K562 (cell line): ENCODE results near the gene PALM3. TPM values are rescaled to one million over a fixed set of nuclear protein-coding genes. Genes with fewer than 3 reads are reported as not detected.
A peak's percentile ranks its signal among the peaks of the same experiment; 100 is the strongest.

Experiments
- ARHGAP35 ChIP-seq: fragments of 450-650 bp; IDR thresholded peaks from 2 replicates; pipeline ENCODE4 v1.6.1; 2018; ENCODE audit not compliant: partially characterized antibody
- CBX8 ChIP-seq: fragments of 200-600 bp; sonication (generic); IDR thresholded peaks from 2 replicates; pipeline ENCODE4 v1.6.1; 2012; ENCODE audit warnings: borderline replicate concordance, mixed run types, low read depth, mild to moderate bottlenecking, moderate library complexity, mixed read lengths, low read length, control low read depth, inconsistent platforms; ENCODE audit not compliant: poor library complexity, severe bottlenecking; ENCODE audit errors: extremely low read depth
- ETV5 ChIP-seq: sonication (generic); formaldehyde crosslinking; IDR thresholded peaks from 2 replicates; pipeline ENCODE4 v1.4.0; 2020; ENCODE audit warnings: low read depth, mild to moderate bottlenecking, missing genetic modification reagents
- EWSR1 ChIP-seq: fragments of 450-650 bp; IDR thresholded peaks from 2 replicates; pipeline ENCODE4 v1.6.1; 2018; ENCODE audit warnings: borderline replicate concordance, mild to moderate bottlenecking, low read depth, moderate library complexity; ENCODE audit not compliant: partially characterized antibody
- KAT8 ChIP-seq: fragments of 450-650 bp; IDR thresholded peaks from 2 replicates; pipeline ENCODE4 v1.6.1; 2016; ENCODE audit warnings: low read depth, mild to moderate bottlenecking
- MCM2 ChIP-seq: fragments of 450-650 bp; IDR thresholded peaks from 2 replicates; pipeline ENCODE4 v1.6.1; 2017; ENCODE audit warnings: low read depth, mild to moderate bottlenecking
- MXI1 ChIP-seq: IDR thresholded peaks from 2 replicates; pipeline ENCODE4 v1.6.1; 2011; ENCODE audit warnings: low read depth, mild to moderate bottlenecking, improper control_type of control experiment, low read length
- MYNN ChIP-seq, 2 experiments: sonication (generic); formaldehyde crosslinking in 1 of 2; IDR thresholded peaks; 2 replicates each; pipeline versions ENCODE4 v1.5.0 to v1.6.1; 2016 to 2020; ENCODE audit warnings: antibody characterized with exemption in 1 of 2, missing genetic modification reagents in 1 of 2
- NRF1 ChIP-seq, 2 experiments: fragments of 450-650 bp; IDR thresholded peaks in 1 of 2; conservative IDR thresholded peaks in 1 of 2; 2 replicates each; pipeline ENCODE4 v1.6.1; 2014; ENCODE audit warnings: mild to moderate bottlenecking in 2 of 2
- POLR2AphosphoS5 ChIP-seq: IDR thresholded peaks from 2 replicates; pipeline ENCODE4 v1.6.1; 2011; ENCODE audit warnings: mild to moderate bottlenecking, low read depth, low read length, moderate library complexity; ENCODE audit not compliant: control insufficient read depth, insufficient read depth
- SRSF3 ChIP-seq: fragments of 200-400 bp; formaldehyde crosslinking; IDR thresholded peaks from 2 replicates; pipeline ENCODE4 v1.6.1; 2016; ENCODE audit warnings: mild to moderate bottlenecking, low read length, moderate library complexity; ENCODE audit not compliant: insufficient read depth
- SUPT5H ChIP-seq: fragments of 450-650 bp; IDR thresholded peaks from 2 replicates; pipeline ENCODE4 v1.6.1; 2016
- TCF7L2 ChIP-seq: fragments of 150-350 bp; IDR thresholded peaks from 2 replicates; pipeline ENCODE4 v1.6.1; 2016; ENCODE audit warnings: low read depth, mild to moderate bottlenecking, low read length, moderate library complexity
- ZFP36 ChIP-seq: fragments of 150-350 bp; IDR thresholded peaks from 2 replicates; pipeline ENCODE4 v1.6.1; 2018; ENCODE audit warnings: low read length, low read depth; ENCODE audit not compliant: partially characterized antibody
- ZNF239 ChIP-seq: fragments of 250-450 bp; sonication (Bioruptor Pico); IDR thresholded peaks from 2 replicates; pipeline ENCODE4 v1.4.0; 2020; ENCODE audit warnings: mild to moderate bottlenecking
- polyA plus RNA-seq, 8 experiments: library from polyadenylated mRNA; depleted of rRNA in 4 of 8; stranded (reverse) in 5 of 8; unstranded in 3 of 8; fragments of >200 nt; fragmentation: Nextera tagmentation in 2 of 8; fragmentation: Illumina TruSeq in 1 of 8; extraction: Ambion mirVana in 2 of 8; extraction: Trizol in 1 of 8; gene quantifications; 2 replicates each; pipeline versions ENCODE4 v1.2.1 to v1.2.3, GENCODE V29; 2011 to 2014; ENCODE audit warnings: inconsistent platforms in 1 of 8, missing spikeins in 1 of 8
- total RNA-seq, 7 experiments: library from RNA; depleted of rRNA in 6 of 7; stranded (reverse); fragments of >200 nt in 6 of 7; fragmentation: Illumina TruSeq in 2 of 7; extraction: Trizol in 2 of 7; gene quantifications; 2 replicates each; pipeline versions ENCODE4 v1.2.1 to v1.2.3, GENCODE V29; 2011 to 2021; ENCODE audit warnings: low replicate concordance in 1 of 7
- TF ChIP-seq, protein P1 (sequence below): fragments of 450-650 bp; IDR thresholded peaks from 2 replicates; pipeline ENCODE4 v1.6.1; 2017; ENCODE audit warnings: antibody characterized with exemption, mild to moderate bottlenecking
- TF ChIP-seq, protein P2 (sequence below): fragments of 200-800 bp; sonication (Bioruptor generic); IDR thresholded peaks from 2 replicates; pipeline ENCODE4 v1.6.1; 2016; ENCODE audit warnings: missing genetic modification characterization, missing compliant biosample characterization

PALM3 gene
- total and polyA plus RNA-seq, 9 of the 15 experiments (the other 6 are each of a cell fraction or from before 2014, with no cell fraction given) = 0.07 to 9.3 (median 3.3) TPM

DNA sequence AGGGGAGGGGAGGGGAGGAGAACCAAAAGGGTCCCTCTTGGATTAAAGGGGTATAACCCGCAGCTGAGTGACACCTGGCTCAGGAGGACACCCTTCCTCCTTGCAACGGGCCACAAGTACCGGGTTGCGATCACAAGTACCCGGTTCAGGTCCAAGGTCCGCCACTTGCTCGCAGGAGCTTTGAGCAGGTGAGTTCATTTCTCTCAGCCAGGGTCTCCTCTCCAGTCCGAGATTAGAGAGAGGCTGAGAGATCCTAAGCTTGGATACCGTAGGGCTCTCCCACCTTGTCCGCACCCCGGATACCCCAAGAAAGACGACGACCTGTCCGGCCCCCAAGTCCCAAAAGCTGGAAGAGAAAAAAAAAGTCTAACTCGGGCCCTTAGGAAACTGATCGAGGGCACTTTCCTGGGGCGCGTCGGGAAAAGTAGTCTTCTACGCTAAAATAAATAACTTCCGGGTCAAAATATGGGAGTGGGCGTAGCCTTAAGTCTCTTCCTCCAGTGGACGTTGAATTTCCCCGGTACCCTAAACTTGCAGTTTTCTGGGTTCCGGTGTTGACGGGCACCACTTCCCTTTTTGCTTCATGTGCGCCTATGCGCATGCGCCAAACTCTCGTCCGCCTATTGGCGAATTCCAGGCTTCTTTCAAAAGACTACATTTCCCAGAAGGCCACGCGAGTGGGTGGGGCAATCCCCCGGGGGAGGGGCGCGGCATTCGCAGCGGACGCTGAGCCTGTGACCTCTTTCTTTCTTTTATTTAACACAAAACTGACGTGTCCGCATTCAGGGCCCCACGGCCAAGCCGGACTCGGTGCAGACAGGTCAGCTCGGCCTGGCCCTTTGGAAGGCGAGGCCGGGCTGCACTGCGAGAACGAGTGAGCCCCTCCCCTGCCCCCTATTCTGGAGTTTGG lies 19.3 kb upstream of the PALM3 start (continued):
- no peak for TF ChIP-seq SRSF3
- TF ChIP-seq ZNF239 (CRISPR knock-in tag) = peak; percentile 11; the same call in 1 of the 2 replicates
- TF ChIP-seq, protein P1, sequence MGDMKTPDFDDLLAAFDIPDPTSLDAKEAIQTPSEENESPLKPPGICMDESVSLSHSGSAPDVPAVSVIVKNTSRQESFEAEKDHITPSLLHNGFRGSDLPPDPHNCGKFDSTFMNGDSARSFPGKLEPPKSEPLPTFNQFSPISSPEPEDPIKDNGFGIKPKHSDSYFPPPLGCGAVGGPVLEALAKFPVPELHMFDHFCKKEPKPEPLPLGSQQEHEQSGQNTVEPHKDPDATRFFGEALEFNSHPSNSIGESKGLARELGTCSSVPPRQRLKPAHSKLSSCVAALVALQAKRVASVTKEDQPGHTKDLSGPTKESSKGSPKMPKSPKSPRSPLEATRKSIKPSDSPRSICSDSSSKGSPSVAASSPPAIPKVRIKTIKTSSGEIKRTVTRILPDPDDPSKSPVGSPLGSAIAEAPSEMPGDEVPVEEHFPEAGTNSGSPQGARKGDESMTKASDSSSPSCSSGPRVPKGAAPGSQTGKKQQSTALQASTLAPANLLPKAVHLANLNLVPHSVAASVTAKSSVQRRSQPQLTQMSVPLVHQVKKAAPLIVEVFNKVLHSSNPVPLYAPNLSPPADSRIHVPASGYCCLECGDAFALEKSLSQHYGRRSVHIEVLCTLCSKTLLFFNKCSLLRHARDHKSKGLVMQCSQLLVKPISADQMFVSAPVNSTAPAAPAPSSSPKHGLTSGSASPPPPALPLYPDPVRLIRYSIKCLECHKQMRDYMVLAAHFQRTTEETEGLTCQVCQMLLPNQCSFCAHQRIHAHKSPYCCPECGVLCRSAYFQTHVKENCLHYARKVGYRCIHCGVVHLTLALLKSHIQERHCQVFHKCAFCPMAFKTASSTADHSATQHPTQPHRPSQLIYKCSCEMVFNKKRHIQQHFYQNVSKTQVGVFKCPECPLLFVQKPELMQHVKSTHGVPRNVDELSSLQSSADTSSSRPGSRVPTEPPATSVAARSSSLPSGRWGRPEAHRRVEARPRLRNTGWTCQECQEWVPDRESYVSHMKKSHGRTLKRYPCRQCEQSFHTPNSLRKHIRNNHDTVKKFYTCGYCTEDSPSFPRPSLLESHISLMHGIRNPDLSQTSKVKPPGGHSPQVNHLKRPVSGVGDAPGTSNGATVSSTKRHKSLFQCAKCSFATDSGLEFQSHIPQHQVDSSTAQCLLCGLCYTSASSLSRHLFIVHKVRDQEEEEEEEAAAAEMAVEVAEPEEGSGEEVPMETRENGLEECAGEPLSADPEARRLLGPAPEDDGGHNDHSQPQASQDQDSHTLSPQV = no peak
- TF ChIP-seq ARHGAP35 = no peak
- TF ChIP-seq MCM2 = no peak
- TF ChIP-seq CBX8 = no peak
- TF ChIP-seq SUPT5H = peak; percentile 62; the same call in 1 of the 2 replicates
- TF ChIP-seq KAT8 = no peak
- TF ChIP-seq EWSR1 = no peak
- TF ChIP-seq MXI1 = no peak
- peak; percentile 66; the same call in 1 of the 2 replicates for TF ChIP-seq ETV5
- TF ChIP-seq NRF1 (conservative IDR thresholded peaks at IDR 0.05 in 1 of 2, IDR thresholded peaks at IDR 0.05 in 1 of 2) = peak; percentile 98
- TF ChIP-seq TCF7L2 = no peak
- TF ChIP-seq ZFP36 = no peak
- TF ChIP-seq POLR2AphosphoS5 = peak; percentile 35
- TF ChIP-seq, protein P2, sequence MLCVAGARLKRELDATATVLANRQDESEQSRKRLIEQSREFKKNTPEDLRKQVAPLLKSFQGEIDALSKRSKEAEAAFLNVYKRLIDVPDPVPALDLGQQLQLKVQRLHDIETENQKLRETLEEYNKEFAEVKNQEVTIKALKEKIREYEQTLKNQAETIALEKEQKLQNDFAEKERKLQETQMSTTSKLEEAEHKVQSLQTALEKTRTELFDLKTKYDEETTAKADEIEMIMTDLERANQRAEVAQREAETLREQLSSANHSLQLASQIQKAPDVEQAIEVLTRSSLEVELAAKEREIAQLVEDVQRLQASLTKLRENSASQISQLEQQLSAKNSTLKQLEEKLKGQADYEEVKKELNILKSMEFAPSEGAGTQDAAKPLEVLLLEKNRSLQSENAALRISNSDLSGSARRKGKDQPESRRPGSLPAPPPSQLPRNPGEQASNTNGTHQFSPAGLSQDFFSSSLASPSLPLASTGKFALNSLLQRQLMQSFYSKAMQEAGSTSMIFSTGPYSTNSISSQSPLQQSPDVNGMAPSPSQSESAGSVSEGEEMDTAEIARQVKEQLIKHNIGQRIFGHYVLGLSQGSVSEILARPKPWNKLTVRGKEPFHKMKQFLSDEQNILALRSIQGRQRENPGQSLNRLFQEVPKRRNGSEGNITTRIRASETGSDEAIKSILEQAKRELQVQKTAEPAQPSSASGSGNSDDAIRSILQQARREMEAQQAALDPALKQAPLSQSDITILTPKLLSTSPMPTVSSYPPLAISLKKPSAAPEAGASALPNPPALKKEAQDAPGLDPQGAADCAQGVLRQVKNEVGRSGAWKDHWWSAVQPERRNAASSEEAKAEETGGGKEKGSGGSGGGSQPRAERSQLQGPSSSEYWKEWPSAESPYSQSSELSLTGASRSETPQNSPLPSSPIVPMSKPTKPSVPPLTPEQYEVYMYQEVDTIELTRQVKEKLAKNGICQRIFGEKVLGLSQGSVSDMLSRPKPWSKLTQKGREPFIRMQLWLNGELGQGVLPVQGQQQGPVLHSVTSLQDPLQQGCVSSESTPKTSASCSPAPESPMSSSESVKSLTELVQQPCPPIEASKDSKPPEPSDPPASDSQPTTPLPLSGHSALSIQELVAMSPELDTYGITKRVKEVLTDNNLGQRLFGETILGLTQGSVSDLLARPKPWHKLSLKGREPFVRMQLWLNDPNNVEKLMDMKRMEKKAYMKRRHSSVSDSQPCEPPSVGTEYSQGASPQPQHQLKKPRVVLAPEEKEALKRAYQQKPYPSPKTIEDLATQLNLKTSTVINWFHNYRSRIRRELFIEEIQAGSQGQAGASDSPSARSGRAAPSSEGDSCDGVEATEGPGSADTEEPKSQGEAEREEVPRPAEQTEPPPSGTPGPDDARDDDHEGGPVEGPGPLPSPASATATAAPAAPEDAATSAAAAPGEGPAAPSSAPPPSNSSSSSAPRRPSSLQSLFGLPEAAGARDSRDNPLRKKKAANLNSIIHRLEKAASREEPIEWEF (CRISPR knock-in tag) = no peak
- no peak for TF ChIP-seq MYNN (IDR thresholded peaks at IDR 0.05)
- no peak for TF ChIP-seq MYNN (CRISPR knock-in tag; IDR thresholded peaks at IDR 0.05)
